Measurements from ENCODE around the gene SEPTIN5.
A peak's percentile ranks its signal among the peaks of the same experiment; 100 is the strongest.

Gene SEPTIN5

GRCh38 chr22:19750507-19751490 lies 36.5 kb downstream of the SEPTIN5 start:
- ATAC-seq (replicated peaks; ENCODE audit: extremely low read depth, poor library complexity, severe bottlenecking) (no peak), DNase-seq (ENCODE audit: low spot score in 2 of 2) (no peak)
- Mint-ChIP-seq H3K27ac (ENCODE audit: low read depth) (no peak overlapping the region), H3K4me1 (peaks cover 2% of the 10 kb centered on the region), H3K27me3 (peaks cover 31% of the 10 kb centered on the region), H3K36me3 (ENCODE audit: insufficient read depth) (no peaks in the 10 kb centered on the region), H3K4me3 (no peak overlapping the region), H3K9me3 (no peaks in the 10 kb centered on the region)

- peaks cover 10% of the 10 kb centered on the region for H3K4me1 Mint-ChIP-seq
- H3K4me3 Mint-ChIP-seq = no peak overlapping the region
- no peaks in the 10 kb centered on the region for H3K9me3 Mint-ChIP-seq
- ATAC-seq (replicated peaks; ENCODE audit: extremely low read depth, poor library complexity, severe bottlenecking) = no peak
- H3K27ac Mint-ChIP-seq (ENCODE audit: low read depth) = no peak overlapping the region
- peaks cover 3% of the 10 kb centered on the region for H3K36me3 Mint-ChIP-seq (ENCODE audit: insufficient read depth)
- no peak for DNase-seq (ENCODE audit: low spot score in 2 of 2)
- H3K27me3 Mint-ChIP-seq = peaks cover 39% of the 10 kb centered on the region
These were observed 37.4 kb downstream of the SEPTIN5 start for GRCh38 chr22:19751497-19752245.

GRCh38 chr22:19753090-19753842 lies 39.0 kb downstream of the SEPTIN5 start:
- Mint-ChIP-seq H3K36me3 (ENCODE audit: insufficient read depth) (peaks cover 3% of the 10 kb centered on the region), H3K27me3 (peaks cover 53% of the 10 kb centered on the region), H3K27ac (ENCODE audit: low read depth) (no peak overlapping the region), H3K9me3 (no peaks in the 10 kb centered on the region), H3K4me3 (no peak overlapping the region), H3K4me1 (peaks cover 17% of the 10 kb centered on the region)
- DNase-seq (ENCODE audit: low spot score in 2 of 2) = no peak
- no peak for ATAC-seq (replicated peaks; ENCODE audit: extremely low read depth, poor library complexity, severe bottlenecking)

GRCh38 chr22:19753996-19754700 lies 39.8 kb downstream of the SEPTIN5 start:
- H3K9me3 Mint-ChIP-seq = no peaks in the 10 kb centered on the region
- DNase-seq (ENCODE audit: low spot score in 2 of 2) = no peak
- H3K27me3 Mint-ChIP-seq = peaks cover 60% of the 10 kb centered on the region
- no peak for ATAC-seq (replicated peaks; ENCODE audit: extremely low read depth, poor library complexity, severe bottlenecking)
- H3K27ac Mint-ChIP-seq (ENCODE audit: low read depth) = no peak overlapping the region
- H3K36me3 Mint-ChIP-seq (ENCODE audit: insufficient read depth) = peaks cover 3% of the 10 kb centered on the region
- peaks cover 17% of the 10 kb centered on the region for H3K4me1 Mint-ChIP-seq
- H3K4me3 Mint-ChIP-seq = no peak overlapping the region

GRCh38 chr22:19754701-19755144 lies 40.4 kb downstream of the SEPTIN5 start:
- H3K36me3 Mint-ChIP-seq (ENCODE audit: insufficient read depth) = peaks cover 3% of the 10 kb centered on the region
- ATAC-seq (replicated peaks; ENCODE audit: extremely low read depth, poor library complexity, severe bottlenecking) (no peak), DNase-seq (ENCODE audit: low spot score in 2 of 2) (no peak)
- H3K4me1 Mint-ChIP-seq = peaks cover 22% of the 10 kb centered on the region
- H3K4me3 Mint-ChIP-seq = no peak overlapping the region
- no peak overlapping the region for H3K27ac Mint-ChIP-seq (ENCODE audit: low read depth)
- H3K27me3 Mint-ChIP-seq = peaks cover 66% of the 10 kb centered on the region
- H3K9me3 Mint-ChIP-seq = no peaks in the 10 kb centered on the region

- H3K27me3 Mint-ChIP-seq = peaks cover 71% of the 10 kb centered on the region
- no peak overlapping the region for H3K27ac Mint-ChIP-seq (ENCODE audit: low read depth)
These were observed 40.9 kb downstream of the SEPTIN5 start for GRCh38 chr22:19755145-19755710.

GRCh38 chr22:19755722-19756287 lies 41.5 kb downstream of the SEPTIN5 start:
- Mint-ChIP-seq H3K27me3 (peaks cover 76% of the 10 kb centered on the region), H3K36me3 (ENCODE audit: insufficient read depth) (peaks cover 6% of the 10 kb centered on the region), H3K9me3 (no peaks in the 10 kb centered on the region), H3K4me1 (peaks cover 30% of the 10 kb centered on the region), H3K4me3 (peak overlapping the region; percentile 53), H3K27ac (ENCODE audit: low read depth) (no peak overlapping the region)
- DNase-seq (ENCODE audit: low spot score in 2 of 2) = no peak
- ATAC-seq (replicated peaks; ENCODE audit: extremely low read depth, poor library complexity, severe bottlenecking) = no peak

More at GRCh38 chr22:19755145-19755710, 40.9 kb downstream of the SEPTIN5 start:
- no peak for ATAC-seq (replicated peaks; ENCODE audit: extremely low read depth, poor library complexity, severe bottlenecking)
- no peak for DNase-seq (ENCODE audit: low spot score in 2 of 2)
- Mint-ChIP-seq H3K9me3 (no peaks in the 10 kb centered on the region), H3K4me3 (no peak overlapping the region), H3K4me1 (peaks cover 27% of the 10 kb centered on the region), H3K36me3 (ENCODE audit: insufficient read depth) (peaks cover 6% of the 10 kb centered on the region)

GRCh38 chr22:19756288-19757128 lies 42.2 kb downstream of the SEPTIN5 start:
- Mint-ChIP-seq H3K27ac (ENCODE audit: low read depth) (no peak overlapping the region), H3K9me3 (no peaks in the 10 kb centered on the region), H3K36me3 (ENCODE audit: insufficient read depth) (peaks cover 6% of the 10 kb centered on the region), H3K4me1 (peaks cover 30% of the 10 kb centered on the region), H3K27me3 (peaks cover 80% of the 10 kb centered on the region), H3K4me3 (peak overlapping the region; percentile 53)
- ATAC-seq (replicated peaks; ENCODE audit: extremely low read depth, poor library complexity, severe bottlenecking) = no peak
- peak; percentile 29 to 35 for DNase-seq (ENCODE audit: low spot score in 2 of 2)

- Mint-ChIP-seq H3K4me1 (peaks cover 30% of the 10 kb centered on the region), H3K27ac (ENCODE audit: low read depth) (no peak overlapping the region), H3K9me3 (no peaks in the 10 kb centered on the region), H3K27me3 (peaks cover 88% of the 10 kb centered on the region), H3K4me3 (peak overlapping the region; percentile 66), H3K36me3 (ENCODE audit: insufficient read depth) (peaks cover 6% of the 10 kb centered on the region)
- ATAC-seq (replicated peaks; ENCODE audit: extremely low read depth, poor library complexity, severe bottlenecking) (no peak), DNase-seq (ENCODE audit: low spot score in 2 of 2) (no peak)
These were observed 43.1 kb downstream of the SEPTIN5 start for GRCh38 chr22:19757140-19757984.

Measured in central memory CD8-positive, alpha-beta T cell (primary cell).